Stimulated activated CD8-positive, alpha-beta memory T cell treated with anti-CD3 and anti-CD28 coated beads, Interleukin-15, amount 100 ng/mL, for 1 hour (primary cell): ENCODE data around the gene AAK1.
A peak's percentile ranks its signal among the peaks of the same experiment; 100 is the strongest.
"Not testable (repeated sequence)": the region's sequence is repeated elsewhere in the genome, so short reads cannot be mapped to it uniquely, and the experiment has no call there.

Experiments
- DNase-seq: peaks from one replicate; pipeline ENCODE4 v3.0.0-alpha.2; 2020; ENCODE audit warnings: low read depth

Gene AAK1

GRCh38 chr2:69450735-69451416 lies 192.7 kb downstream of the AAK1 start:
- no peak for DNase-seq

GRCh38 chr2:69449906-69450305 lies 193.6 kb downstream of the AAK1 start:
- no peak for DNase-seq

GRCh38 chr2:69443673-69444072 lies 199.9 kb downstream of the AAK1 start:
- DNase-seq: not testable (repeated sequence)

- not testable (repeated sequence) for DNase-seq
These were observed 204.0 kb downstream of the AAK1 start for GRCh38 chr2:69439499-69439898.

GRCh38 chr2:69438580-69438979 lies 205.0 kb downstream of the AAK1 start:
- no peak for DNase-seq

GRCh38 chr2:69437751-69438154 lies 205.8 kb downstream of the AAK1 start:
- no peak for DNase-seq

- DNase-seq: peak; percentile 60
These were observed 206.4 kb downstream of the AAK1 start, which contains the start of gene NFU1 for GRCh38 chr2:69436938-69437750. TSS of gene NFU1 (minus strand) at chr2:69437435. CDS start at chr2:69437422, 13 bp downstream.

GRCh38 chr2:69436596-69436937 lies 207.0 kb downstream of the AAK1 start:
- DNase-seq: no peak

- DNase-seq: no peak
These were observed 208.8 kb downstream of the AAK1 start for GRCh38 chr2:69434753-69435152.

- DNase-seq: no peak
These were observed 213.9 kb downstream of the AAK1 start for GRCh38 chr2:69429491-69430183.

GRCh38 chr2:69428981-69429380 lies 214.6 kb downstream of the AAK1 start:
- no peak for DNase-seq

GRCh38 chr2:69424419-69424818 lies 219.1 kb downstream of the AAK1 start:
- DNase-seq: no peak

GRCh38 chr2:69422198-69422597 lies 221.3 kb downstream of the AAK1 start:
- DNase-seq: no peak

- DNase-seq: not testable (repeated sequence)
These were observed 224.4 kb downstream of the AAK1 start for GRCh38 chr2:69419111-69419510.

GRCh38 chr2:69416147-69416546 lies 227.4 kb downstream of the AAK1 start:
- DNase-seq: no peak
